Measurements from ENCODE around the gene BRF1. TPM values are rescaled to one million over a fixed set of nuclear protein-coding genes. Genes with fewer than 3 reads are reported as not detected.

The BRF1 gene
- total and polyA plus RNA-seq, 3 donors from 2014 or later, result 30.3 to 112 (median 95.3) TPM

DNA sequence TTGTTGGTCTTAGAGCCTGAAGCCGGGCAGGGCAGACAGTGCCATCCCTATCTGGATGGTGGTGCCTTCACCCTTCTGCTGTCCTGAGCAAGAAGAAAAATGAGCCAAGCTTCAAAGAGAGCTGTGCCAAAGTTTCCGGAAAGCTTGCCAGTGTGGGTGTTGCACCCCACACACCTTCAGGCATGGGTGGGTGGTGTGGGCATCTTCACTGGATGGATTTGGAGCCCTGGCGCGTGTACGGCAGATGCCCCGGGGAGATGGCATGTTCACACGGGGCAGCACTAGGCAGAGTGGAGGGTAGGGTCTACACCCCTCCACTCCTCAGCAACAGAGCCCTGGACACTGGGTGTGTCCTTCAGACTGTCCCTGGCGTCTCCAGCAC, 46.8 kb upstream of the BRF1 start:
- intact Hi-C loops (cut with DNase I; ENCODE audit: low total_unique reads), result no loop called here

GRCh38 chr14:105346876-105347586, 46.2 kb upstream of the BRF1 start:
- no peaks in the 10 kb centered on the region for H3K36me3 ChIP-seq (ENCODE audit: low read depth, missing control alignments)
- TF ChIP-seq CTCF (IDR thresholded peaks at IDR 0.05) (no peak), POLR2A (IDR thresholded peaks at IDR 0.05) (no peak)
- no peak overlapping the region for H3K27ac ChIP-seq
- no peaks in the 10 kb centered on the region for H3K27me3 ChIP-seq
- H3K4me3 ChIP-seq, result no peak overlapping the region
- intact Hi-C loops (cut with DNase I; ENCODE audit: low total_unique reads), result no loop called here
- no peak for DNase-seq
- no peaks in the 10 kb centered on the region for H3K9me3 ChIP-seq
- no peaks in the 10 kb centered on the region for H3K4me1 ChIP-seq
- 86% methylated on average over 14 of the region's 18 CpGs; no CpG with 5 or more reads in 1 of the 2 donors for WGBS, 2 donors

More for the DNA sequence above, 46.8 kb upstream of the BRF1 start:
- DNase-seq, result no peak
- Histone ChIP-seq H3K4me1 (no peaks in the 10 kb centered on the region), H3K27me3 (no peaks in the 10 kb centered on the region), H3K9me3 (no peaks in the 10 kb centered on the region), H3K36me3 (ENCODE audit: low read depth, missing control alignments) (no peaks in the 10 kb centered on the region), H3K27ac (no peak overlapping the region), H3K4me3 (no peak overlapping the region)
- WGBS, 2 donors, result 90 to 93% methylated on average over 7 to 8 of the region's 8 CpGs
- no peak for TF ChIP-seq POLR2A (IDR thresholded peaks at IDR 0.05)
- TF ChIP-seq CTCF (IDR thresholded peaks at IDR 0.05), result no peak

DNA sequence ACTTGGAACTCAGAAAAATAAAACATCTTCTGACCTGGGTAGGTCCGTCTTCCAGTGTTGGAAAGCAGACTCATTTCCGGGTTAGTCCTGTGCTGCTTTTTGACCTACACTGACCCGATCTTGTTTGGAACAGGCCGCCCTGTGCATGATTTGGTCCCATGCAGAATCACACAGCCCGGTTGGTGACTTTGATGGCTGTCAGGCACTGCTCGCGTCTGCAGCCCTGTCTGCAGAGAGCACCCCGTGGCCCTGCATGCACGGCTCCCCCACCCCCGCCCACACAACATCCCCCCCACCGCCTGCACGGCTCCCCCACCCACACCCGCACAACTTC, 45.4 kb upstream of the BRF1 start:
- no peaks in the 10 kb centered on the region for H3K4me1 ChIP-seq
- TF ChIP-seq POLR2A (IDR thresholded peaks at IDR 0.05), result no peak
- DNase-seq, result no peak
- WGBS, 2 donors, result 69 to 72% methylated on average over 12 to 13 of the region's 13 CpGs
- H3K9me3 ChIP-seq, result no peaks in the 10 kb centered on the region
- no peaks in the 10 kb centered on the region for H3K27me3 ChIP-seq
- H3K4me3 ChIP-seq, result no peak overlapping the region
- H3K36me3 ChIP-seq (ENCODE audit: low read depth, missing control alignments), result no peaks in the 10 kb centered on the region
- intact Hi-C loops (cut with DNase I; ENCODE audit: low total_unique reads), result no loop called here
- H3K27ac ChIP-seq, result no peak overlapping the region

GRCh38 chr14:105343194-105343593, 42.4 kb upstream of the BRF1 start:
- no peaks in the 10 kb centered on the region for H3K36me3 ChIP-seq (ENCODE audit: low read depth, missing control alignments)
- H3K27ac ChIP-seq, result no peak overlapping the region
- no peaks in the 10 kb centered on the region for H3K27me3 ChIP-seq
- 77 to 79% methylated on average over 7 of the region's 7 CpGs for WGBS, 2 donors
- DNase-seq, result no peak
- H3K4me3 ChIP-seq, result no peak overlapping the region
- H3K9me3 ChIP-seq, result no peaks in the 10 kb centered on the region
- H3K4me1 ChIP-seq, result peaks cover 2% of the 10 kb centered on the region
- intact Hi-C loops (cut with DNase I; ENCODE audit: low total_unique reads), result no loop called here
- TF ChIP-seq CTCF (IDR thresholded peaks at IDR 0.05) (no peak), POLR2A (IDR thresholded peaks at IDR 0.05) (no peak)

GRCh38 chr14:105340821-105341733, 40.3 kb upstream of the BRF1 start:
- intact Hi-C loops (cut with DNase I; ENCODE audit: low total_unique reads), result no loop called here
- WGBS, 2 donors, result 57 to 69% methylated on average over 14 to 20 of the region's 20 CpGs
- no peak overlapping the region for H3K27ac ChIP-seq

More at GRCh38 chr14:105340821-105341733, 40.3 kb upstream of the BRF1 start:
- Histone ChIP-seq H3K36me3 (ENCODE audit: low read depth, missing control alignments) (no peaks in the 10 kb centered on the region), H3K4me3 (no peak overlapping the region), H3K9me3 (no peaks in the 10 kb centered on the region), H3K4me1 (peaks cover 17% of the 10 kb centered on the region), H3K27me3 (no peaks in the 10 kb centered on the region)
- TF ChIP-seq POLR2A (IDR thresholded peaks at IDR 0.05), result no peak
- no peak for TF ChIP-seq CTCF (IDR thresholded peaks at IDR 0.05)
- DNase-seq, result peak; percentile 45

All from testis (tissue), 3 donors.